Measurements from ENCODE around the gene FZD10. TPM values are rescaled to one million over a fixed set of nuclear protein-coding genes. Genes with fewer than 3 reads are reported as not detected.

Gene FZD10
- total and polyA plus RNA-seq, 2 of the 8 experiments (the other 6 are each of a cell fraction or from before 2014, with no cell fraction given): 0.11 to 0.60 TPM

GRCh38 chr12:130141105-130141504 lies 21.2 kb upstream of the FZD10 start:
- Histone ChIP-seq H2BK15ac (ENCODE audit: low read length) (no peak overlapping the region), H3K27ac (ENCODE audit: low read depth, low read length) (no peak overlapping the region), H3K4me2 (ENCODE audit: insufficient read depth in 1 of 2, low read depth in 2 of 2, low read length in 2 of 2) (no peak overlapping the region), H3K4me3 (ENCODE audit: extremely low read depth in 1 of 4, insufficient read depth in 2 of 4, low read depth in 3 of 4, low read length in 4 of 4) (no peak overlapping the region), H3K14ac (ENCODE audit: insufficient read length) (no peak overlapping the region), H3K36me3 (ENCODE audit: control insufficient read depth in 2 of 4, insufficient read depth in 4 of 4, low read length in 3 of 4) (no peaks in the 10 kb centered on the region), H3K23me2 (ENCODE audit: low read depth, low read length) (no peaks in the 10 kb centered on the region), H4K20me1 (replicated peaks in 1 of 2; ENCODE audit: control insufficient read depth in 1 of 2, insufficient read depth in 2 of 2, low read length in 2 of 2) (no peaks in the 10 kb centered on the region), H2AFZ (ENCODE audit: low read length) (no peak overlapping the region), H4K5ac (ENCODE audit: insufficient read length, low read depth, low read length) (no peak overlapping the region), H2BK120ac (replicated peaks; ENCODE audit: low read depth, low read length) (no peak overlapping the region), H2BK20ac (ENCODE audit: low read length) (no peak overlapping the region), H3K18ac (ENCODE audit: extremely low read depth, low read length) (no peak overlapping the region), H3K9me3 (ENCODE audit: insufficient read depth in 2 of 2, low read depth in 1 of 2, low read length in 1 of 2) (no peaks in the 10 kb centered on the region), H3K4ac (replicated peaks; ENCODE audit: insufficient read length, low read depth, low read length) (no peak overlapping the region), H3K79me1 (ENCODE audit: low read depth, low read length) (no peaks in the 10 kb centered on the region), H2AK5ac (ENCODE audit: low read depth, low read length) (no peak overlapping the region), H3K27me3 (replicated peaks in 1 of 4; ENCODE audit: control insufficient read depth in 3 of 4, extremely low read depth in 1 of 4, insufficient read depth in 3 of 4, low read length in 3 of 4) (peaks cover 0 to 34% (median 24%) of the 10 kb centered on the region in 4 experiments; a peak in 5 of 7 replicates), H2BK12ac (ENCODE audit: low read depth, low read length) (no peak overlapping the region), H3K79me2 (ENCODE audit: control insufficient read depth in 1 of 2, insufficient read depth in 2 of 2, low read length in 2 of 2) (no peaks in the 10 kb centered on the region), H3K23ac (ENCODE audit: insufficient read length) (no peak overlapping the region), H4K8ac (ENCODE audit: extremely low read depth, insufficient read depth, low read length) (no peak overlapping the region), H4K91ac (replicated peaks; ENCODE audit: insufficient read length, low read length) (no peak overlapping the region), H3K4me1 (replicated peaks in 1 of 4; ENCODE audit: control insufficient read depth in 3 of 4, insufficient read depth in 4 of 4, low read length in 3 of 4) (peaks cover 0 to 16% (median 9%) of the 10 kb centered on the region in 4 experiments; a peak in 6 of 7 replicates), H3K9ac (replicated peaks in 1 of 4; ENCODE audit: extremely low read depth in 1 of 4, low read depth in 3 of 4, low read length in 3 of 4) (no peak overlapping the region), H3K56ac (replicated peaks; ENCODE audit: insufficient read length, low read depth, low read length) (no peak overlapping the region), H2BK5ac (ENCODE audit: low read depth, low read length) (no peak overlapping the region)
- TF ChIP-seq JUN (IDR thresholded peaks at IDR 0.05; ENCODE audit: low read depth, low read length) (no peak), KDM1A (IDR thresholded peaks at IDR 0.05; ENCODE audit: borderline replicate concordance, low read length) (peak; percentile 81; the same call in 1 of the 2 replicates), CHD1 (IDR thresholded peaks at IDR 0.05; ENCODE audit: low read depth, low read length) (no peak)
- POLR2A ChIA-PET (ENCODE audit: partially characterized antibody): no interaction called here
- FAIRE-seq (no peak), DNase-seq (ENCODE audit: low read depth in 1 of 2, low spot score in 2 of 2) (no peak)
- 88% methylated on average over 11 of the region's 11 CpGs; no CpG with 5 or more reads in 1 of the 2 experiments for WGBS, 2 experiments (ENCODE audit: extremely low coverage in 1 of 2, insufficient coverage in 1 of 2, insufficient read length in 1 of 2, insufficient replicate concordance in 2 of 2, low coverage in 1 of 2, low lambda C conversion rate in 2 of 2, missing lambda C conversion rate in 1 of 2)
- CTCF ChIA-PET (ENCODE audit: partially characterized antibody): interaction anchor here (0.9 kb wide), 2 partner anchors 16 to 54 kb away, joined by 3 read pairs; no protein-coding TSS in a partner anchor
